IMR-90 (cell line): ENCODE results near the gene NHLRC1. TPM values are rescaled to one million over a fixed set of nuclear protein-coding genes. Genes with fewer than 3 reads are reported as not detected.

ENCODE experiments used
- ATAC-seq: fragments of 200-7000 bp; cut with Tn5 transposase; 2 replicates; pipeline ENCODE4 v1.9.1; 2020; ENCODE audit warnings: low read depth, mild to moderate bottlenecking, moderate library complexity
- BruUV-seq: library from RNA; stranded (reverse); fragments of 400-500 nt; replicated peaks from 2 replicates; lab custom pipeline; 2021; lab: Mats Ljungman, UMichigan
- CTCF ChIA-PET: fragments of 300-600 bp; formaldehyde crosslinking; extraction: SDS; loops from one replicate; lab custom pipeline; 2021; ENCODE audit warnings: antibody characterized with exemption; lab: Yijun Ruan, JAX
- POLR2A ChIA-PET: fragments of 300-600 bp; sonication (Branson Sonifier 250); formaldehyde crosslinking; loops from one replicate; lab custom pipeline; 2022; ENCODE audit warnings: antibody characterized with exemption; ENCODE audit not compliant: unreplicated experiment; lab: Charles Lee
- DNase-seq: peaks from one replicate; pipeline ENCODE4 v3.0.0; 2013
- H2AFZ ChIP-seq: replicated peaks from 2 replicates; pipeline ENCODE3; 2013; ENCODE audit warnings: low read length, mild to moderate bottlenecking; ENCODE audit not compliant: poor library complexity
- H2AK5ac ChIP-seq: 2 replicates; pipeline ENCODE4 v1.6.1; 2013; ENCODE audit warnings: low read depth, low read length, inconsistent platforms
- H2AK9ac ChIP-seq: replicated peaks from 2 replicates; pipeline ENCODE3; 2013; ENCODE audit warnings: mild to moderate bottlenecking, low read depth, low read length, moderate library complexity; ENCODE audit not compliant: poor library complexity
- H2BK120ac ChIP-seq: 2 replicates; pipeline ENCODE4 v1.6.1; 2013; ENCODE audit warnings: low read depth, low read length, inconsistent platforms
- H2BK15ac ChIP-seq: 3 replicates; pipeline ENCODE4 v1.6.1; 2013; ENCODE audit warnings: low read depth, low read length, inconsistent platforms
- H2BK20ac ChIP-seq: 2 replicates; pipeline ENCODE4 v1.6.1; 2013; ENCODE audit warnings: low read depth, mild to moderate bottlenecking, inconsistent platforms, low read length, moderate library complexity
- H2BK5ac ChIP-seq: 2 replicates; pipeline ENCODE4 v1.6.1; 2013; ENCODE audit warnings: mild to moderate bottlenecking, low read depth, low read length, inconsistent platforms; ENCODE audit not compliant: poor library complexity, severe bottlenecking
- H3K14ac ChIP-seq: replicated peaks from 2 replicates; pipeline ENCODE4 v1.6.1; 2013; ENCODE audit warnings: low read depth, low read length, inconsistent platforms
- H3K18ac ChIP-seq: 2 replicates; pipeline ENCODE4 v1.6.1; 2013; ENCODE audit warnings: low read depth, low read length, control low read depth
- H3K23ac ChIP-seq: 2 replicates; pipeline ENCODE4 v1.6.1; 2013; ENCODE audit warnings: low read depth, low read length, inconsistent platforms
- H3K27ac ChIP-seq: 2 replicates; pipeline ENCODE4 v1.5.1; 2013; ENCODE audit warnings: mild to moderate bottlenecking, control low read depth, low read length; ENCODE audit not compliant: insufficient read depth
- H3K27me3 ChIP-seq: 2 replicates; pipeline ENCODE4 v1.6.1; 2013; ENCODE audit warnings: low read length; ENCODE audit not compliant: control insufficient read depth, insufficient read depth
- H3K36me3 ChIP-seq: 2 replicates; pipeline ENCODE4 v1.6.1; 2013; ENCODE audit warnings: low read length, mixed read lengths; ENCODE audit not compliant: control insufficient read depth, insufficient read depth
- H3K4ac ChIP-seq: 2 replicates; pipeline ENCODE4 v1.6.1; 2013; ENCODE audit warnings: low read depth, low read length, inconsistent platforms
- H3K4me1 ChIP-seq: 2 replicates; pipeline ENCODE4 v1.6.1; 2013; ENCODE audit warnings: low read length, mixed read lengths; ENCODE audit not compliant: control insufficient read depth, insufficient read depth
- H3K4me2 ChIP-seq: 2 replicates; pipeline ENCODE4 v1.6.1; 2013; ENCODE audit warnings: low read depth, mild to moderate bottlenecking, control low read depth, low read length, moderate library complexity
- H3K4me3 ChIP-seq: 2 replicates; pipeline ENCODE4 v1.5.1; 2013; ENCODE audit warnings: low read depth, mild to moderate bottlenecking, control low read depth, low read length, moderate library complexity; ENCODE audit not compliant: insufficient read depth
- H3K56ac ChIP-seq: 2 replicates; pipeline ENCODE4 v1.6.1; 2013; ENCODE audit warnings: low read length, inconsistent platforms; ENCODE audit not compliant: insufficient read depth; ENCODE audit errors: extremely low read depth
- H3K79me1 ChIP-seq, 2 experiments: 2 replicates each; pipeline ENCODE4 v1.6.1; 2013; ENCODE audit warnings: low read length in 2 of 2, inconsistent platforms in 1 of 2, low read depth in 1 of 2
- H3K9ac ChIP-seq: 2 replicates; pipeline ENCODE4 v1.6.1; 2013; ENCODE audit warnings: low read depth, low read length, control low read depth
- H3K9me1 ChIP-seq: 2 replicates; pipeline ENCODE4 v1.6.1; 2013; ENCODE audit warnings: low read length, inconsistent platforms; ENCODE audit not compliant: insufficient read depth
- H3K9me3 ChIP-seq: 2 replicates; pipeline ENCODE4 v1.6.1; 2013; ENCODE audit warnings: low read length; ENCODE audit not compliant: control insufficient read depth, insufficient read depth
- H4K20me1 ChIP-seq: 2 replicates; pipeline ENCODE4 v1.6.1; 2013; ENCODE audit warnings: low read length, inconsistent platforms; ENCODE audit not compliant: insufficient read depth
- H4K5ac ChIP-seq: 2 replicates; pipeline ENCODE4 v1.6.1; 2013; ENCODE audit warnings: mild to moderate bottlenecking, low read depth, low read length, control low read depth
- H4K8ac ChIP-seq, 2 experiments: 2 replicates each; pipeline ENCODE4 v1.6.1; 2013; ENCODE audit warnings: low read depth in 2 of 2, low read length in 2 of 2, control low read depth in 1 of 2, inconsistent platforms in 1 of 2
- H4K91ac ChIP-seq: 2 replicates; pipeline ENCODE4 v1.6.1; 2013; ENCODE audit warnings: low read depth, low read length, inconsistent platforms; ENCODE audit not compliant: insufficient read depth
- MAFK ChIP-seq: IDR thresholded peaks from 2 replicates; pipeline ENCODE4 v1.6.1; 2012; ENCODE audit warnings: low read depth, low read length, improper control_type of control experiment
- NFE2L2 ChIP-seq: fragments of 150-350 bp; IDR thresholded peaks from 2 replicates; pipeline ENCODE4 v1.6.1; 2016; ENCODE audit warnings: low read depth, mild to moderate bottlenecking, low read length
- RFX5 ChIP-seq: IDR thresholded peaks from 2 replicates; pipeline ENCODE4 v1.8.0; 2012; ENCODE audit warnings: low read depth, mild to moderate bottlenecking, low read length, moderate library complexity
- WGBS, 2 experiments: methylation state at CpG; one replicate each; pipeline versions ENCODE4 v1.1.5 to v1.1.7; 2013; ENCODE audit warnings: missing lambda C conversion rate in 2 of 2; ENCODE audit not compliant: insufficient read length in 1 of 2; ENCODE audit errors: extremely low coverage in 2 of 2; 5-methylcytosine and 5-hydroxymethylcytosine counted together
- dilution Hi-C: fragments of 300-500 bp; cut with HindIII; formaldehyde crosslinking; loops from one replicate; pipeline ENCODE4 v1.14.3; 2018; ENCODE audit warnings: low sequenced_read_pairs; ENCODE audit not compliant: unreplicated experiment
- in situ Hi-C: fragments of 300-500 bp; cut with MboI; formaldehyde crosslinking; loops from 3 replicates; pipeline ENCODE4 v1.14.3; 2019; ENCODE audit warnings: low sequenced_read_pairs, inconsistent platforms, mixed read lengths
- intact Hi-C: fragments of 100-400 bp; cut with micrococcal nuclease; formaldehyde crosslinking; loops from 2 replicates; pipeline ENCODE4 v1.10.0; 2022
- polyA plus RNA-seq, 3 experiments: library from polyadenylated mRNA; depleted of rRNA; stranded (reverse); fragments of >200 nt; gene quantifications; 2 replicates each; pipeline ENCODE4 v1.2.3, GENCODE V29; 2012; ENCODE audit warnings: low replicate concordance in 1 of 3
- total RNA-seq: library from RNA; depleted of rRNA; stranded (reverse); fragments of >200 nt; gene quantifications from 2 replicates; pipeline ENCODE4 v1.2.3, GENCODE V29; 2012
- TF ChIP-seq, protein P1 (sequence below): fragments of 150-350 bp; IDR thresholded peaks from 2 replicates; pipeline ENCODE4 v1.6.1; 2016; ENCODE audit warnings: low read depth, mild to moderate bottlenecking, low read length, moderate library complexity, borderline replicate concordance
- TF ChIP-seq, protein P2 (sequence below): fragments of 150-350 bp; IDR thresholded peaks from 2 replicates; pipeline ENCODE4 v1.6.1; 2017; ENCODE audit warnings: mild to moderate bottlenecking, antibody characterized with exemption, low read length, low read depth
- TF ChIP-seq, protein P3 (sequence below): conservative IDR thresholded peaks from 2 replicates; pipeline ENCODE4 v1.5.1; 2012; ENCODE audit warnings: mild to moderate bottlenecking, low read depth, low read length, improper control_type of control experiment

Gene NHLRC1
- total and polyA plus RNA-seq, 2 of the 4 experiments (the other 2 are of a cell fraction) = 1.1 TPM

DNA sequence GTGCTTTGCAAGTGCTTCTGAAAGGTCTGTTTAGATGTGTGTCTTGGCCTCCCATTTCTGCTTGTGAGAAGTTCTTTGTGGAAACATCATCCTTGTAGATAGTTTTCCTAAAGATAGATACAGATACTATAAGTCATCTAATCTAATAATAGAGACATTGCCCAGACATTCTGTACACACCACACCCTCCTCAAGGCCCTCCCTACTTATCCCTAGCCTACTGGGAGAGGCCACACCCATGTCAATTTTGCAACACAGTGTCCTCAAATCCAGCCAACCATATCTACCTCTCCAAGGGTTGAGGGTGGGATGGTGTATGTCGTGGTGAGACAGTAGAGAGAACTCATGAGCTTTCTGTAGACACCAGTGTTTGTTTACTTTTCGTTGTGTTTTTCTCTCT is 39.0 kb upstream of the NHLRC1 start:
- H4K5ac ChIP-seq = no peak overlapping the region

More for the DNA sequence above, 39.0 kb upstream of the NHLRC1 start:
- H2BK120ac ChIP-seq = no peak overlapping the region
- intact Hi-C loops = no loop called here
- no peak overlapping the region for H3K27ac ChIP-seq
- H3K4me2 ChIP-seq = no peak overlapping the region
- BruUV-seq = no TSS peak
- dilution Hi-C loops = no loop called here
- H3K18ac ChIP-seq = no peak overlapping the region
- no peak overlapping the region for H3K14ac ChIP-seq
- no peak overlapping the region for H2AK5ac ChIP-seq
- H3K56ac ChIP-seq = no peak overlapping the region
- H2BK15ac ChIP-seq = no peak overlapping the region
- no peak overlapping the region for H2BK20ac ChIP-seq
- H3K9ac ChIP-seq = no peak overlapping the region
- TF ChIP-seq MAFK (no peak), NFE2L2 (no peak), RFX5 (no peak)
- TF ChIP-seq, protein P1, sequence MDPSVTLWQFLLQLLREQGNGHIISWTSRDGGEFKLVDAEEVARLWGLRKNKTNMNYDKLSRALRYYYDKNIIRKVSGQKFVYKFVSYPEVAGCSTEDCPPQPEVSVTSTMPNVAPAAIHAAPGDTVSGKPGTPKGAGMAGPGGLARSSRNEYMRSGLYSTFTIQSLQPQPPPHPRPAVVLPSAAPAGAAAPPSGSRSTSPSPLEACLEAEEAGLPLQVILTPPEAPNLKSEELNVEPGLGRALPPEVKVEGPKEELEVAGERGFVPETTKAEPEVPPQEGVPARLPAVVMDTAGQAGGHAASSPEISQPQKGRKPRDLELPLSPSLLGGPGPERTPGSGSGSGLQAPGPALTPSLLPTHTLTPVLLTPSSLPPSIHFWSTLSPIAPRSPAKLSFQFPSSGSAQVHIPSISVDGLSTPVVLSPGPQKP = no peak
- TF ChIP-seq, protein P2, sequence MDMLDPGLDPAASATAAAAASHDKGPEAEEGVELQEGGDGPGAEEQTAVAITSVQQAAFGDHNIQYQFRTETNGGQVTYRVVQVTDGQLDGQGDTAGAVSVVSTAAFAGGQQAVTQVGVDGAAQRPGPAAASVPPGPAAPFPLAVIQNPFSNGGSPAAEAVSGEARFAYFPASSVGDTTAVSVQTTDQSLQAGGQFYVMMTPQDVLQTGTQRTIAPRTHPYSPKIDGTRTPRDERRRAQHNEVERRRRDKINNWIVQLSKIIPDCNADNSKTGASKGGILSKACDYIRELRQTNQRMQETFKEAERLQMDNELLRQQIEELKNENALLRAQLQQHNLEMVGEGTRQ = no peak
- TF ChIP-seq, protein P3, sequence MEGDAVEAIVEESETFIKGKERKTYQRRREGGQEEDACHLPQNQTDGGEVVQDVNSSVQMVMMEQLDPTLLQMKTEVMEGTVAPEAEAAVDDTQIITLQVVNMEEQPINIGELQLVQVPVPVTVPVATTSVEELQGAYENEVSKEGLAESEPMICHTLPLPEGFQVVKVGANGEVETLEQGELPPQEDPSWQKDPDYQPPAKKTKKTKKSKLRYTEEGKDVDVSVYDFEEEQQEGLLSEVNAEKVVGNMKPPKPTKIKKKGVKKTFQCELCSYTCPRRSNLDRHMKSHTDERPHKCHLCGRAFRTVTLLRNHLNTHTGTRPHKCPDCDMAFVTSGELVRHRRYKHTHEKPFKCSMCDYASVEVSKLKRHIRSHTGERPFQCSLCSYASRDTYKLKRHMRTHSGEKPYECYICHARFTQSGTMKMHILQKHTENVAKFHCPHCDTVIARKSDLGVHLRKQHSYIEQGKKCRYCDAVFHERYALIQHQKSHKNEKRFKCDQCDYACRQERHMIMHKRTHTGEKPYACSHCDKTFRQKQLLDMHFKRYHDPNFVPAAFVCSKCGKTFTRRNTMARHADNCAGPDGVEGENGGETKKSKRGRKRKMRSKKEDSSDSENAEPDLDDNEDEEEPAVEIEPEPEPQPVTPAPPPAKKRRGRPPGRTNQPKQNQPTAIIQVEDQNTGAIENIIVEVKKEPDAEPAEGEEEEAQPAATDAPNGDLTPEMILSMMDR = no peak
- no peak overlapping the region for H2BK5ac ChIP-seq
- no peak overlapping the region for H4K91ac ChIP-seq
- no peak overlapping the region for H2AK9ac ChIP-seq
- H3K27me3 ChIP-seq = no peaks in the 10 kb centered on the region
- H4K8ac ChIP-seq = no peak overlapping the region
- H3K36me3 ChIP-seq = peaks cover 15% of the 10 kb centered on the region
- no peaks in the 10 kb centered on the region; a peak in 2 of 4 replicates for H3K79me1 ChIP-seq
- no peak for DNase-seq
- no peak for ATAC-seq
- H2AFZ ChIP-seq = no peak overlapping the region
- H3K23ac ChIP-seq = no peak overlapping the region
- H4K20me1 ChIP-seq = no peaks in the 10 kb centered on the region
- ChIA-PET CTCF (no interaction called here), POLR2A (no interaction called here)
- no peak overlapping the region for H3K4me3 ChIP-seq
- H3K9me3 ChIP-seq = no peaks in the 10 kb centered on the region
- no CpG with 5 or more reads among the region's 2 CpGs for WGBS, 2 experiments
- in situ Hi-C loops = no loop called here
- H3K4me1 ChIP-seq = no peaks in the 10 kb centered on the region
- no peak overlapping the region for H3K4ac ChIP-seq
- H3K9me1 ChIP-seq = peaks cover 6% of the 10 kb centered on the region; the same call in 1 of the 2 replicates
